Endothelial cell (in vitro differentiated cells): Measurements from ENCODE around the gene RBMS3. TPM values are rescaled to one million over a fixed set of nuclear protein-coding genes. Genes with fewer than 3 reads are reported as not detected.

Experiments used
- DNase-seq: peaks from one replicate; pipeline ENCODE4 v3.0.0; 2021; ENCODE audit warnings: low spot score
- H3K27ac Mint-ChIP-seq: one replicate; pipeline ENCODE4 v1.8.0; 2021; ENCODE audit warnings: mixed read lengths, inconsistent platforms; ENCODE audit not compliant: unreplicated experiment
- H3K27me3 Mint-ChIP-seq: one replicate; pipeline ENCODE4 v1.8.0; 2021; ENCODE audit warnings: mild to moderate bottlenecking, moderate library complexity, mixed read lengths, inconsistent platforms; ENCODE audit not compliant: unreplicated experiment
- H3K36me3 Mint-ChIP-seq: one replicate; pipeline ENCODE4 v1.8.0; 2021; ENCODE audit warnings: mild to moderate bottlenecking, low read depth, mixed read lengths, inconsistent platforms; ENCODE audit not compliant: unreplicated experiment
- H3K4me1 Mint-ChIP-seq: one replicate; pipeline ENCODE4 v1.8.0; 2021; ENCODE audit warnings: mild to moderate bottlenecking, mixed read lengths, inconsistent platforms; ENCODE audit not compliant: unreplicated experiment
- H3K4me3 Mint-ChIP-seq: one replicate; pipeline ENCODE4 v1.8.0; 2021; ENCODE audit warnings: mild to moderate bottlenecking, mixed read lengths, inconsistent platforms; ENCODE audit not compliant: unreplicated experiment
- H3K9me3 Mint-ChIP-seq: one replicate; pipeline ENCODE4 v1.8.0; 2021; ENCODE audit warnings: mixed read lengths, inconsistent platforms; ENCODE audit not compliant: unreplicated experiment
- total RNA-seq: library from RNA; stranded (reverse); fragmentation: NEBNext Ultra II Directional; extraction: Animal tissue kit (Norgen Biotek cat#: 25700); gene quantifications from one replicate; pipeline ENCODE4 v1.2.1, GENCODE V29; 2021; ENCODE audit not compliant: unreplicated experiment
- TF ChIP-seq, protein P1 (sequence below): fragments of 200-600 bp; sonication (generic); IDR thresholded peaks from one replicate; pipeline ENCODE4 v1.5.0; 2021; ENCODE audit warnings: antibody characterized with exemption; ENCODE audit not compliant: unreplicated experiment

Gene RBMS3
- total RNA-seq, 1 donor from 2014 or later: 30.9 TPM

- Mint-ChIP-seq H3K4me1 (no peaks in the 10 kb centered on the region), H3K27ac (no peak overlapping the region), H3K9me3 (no peaks in the 10 kb centered on the region), H3K36me3 (no peaks in the 10 kb centered on the region), H3K4me3 (no peak overlapping the region), H3K27me3 (no peaks in the 10 kb centered on the region)
- no peak for DNase-seq
- TF ChIP-seq, protein P1, sequence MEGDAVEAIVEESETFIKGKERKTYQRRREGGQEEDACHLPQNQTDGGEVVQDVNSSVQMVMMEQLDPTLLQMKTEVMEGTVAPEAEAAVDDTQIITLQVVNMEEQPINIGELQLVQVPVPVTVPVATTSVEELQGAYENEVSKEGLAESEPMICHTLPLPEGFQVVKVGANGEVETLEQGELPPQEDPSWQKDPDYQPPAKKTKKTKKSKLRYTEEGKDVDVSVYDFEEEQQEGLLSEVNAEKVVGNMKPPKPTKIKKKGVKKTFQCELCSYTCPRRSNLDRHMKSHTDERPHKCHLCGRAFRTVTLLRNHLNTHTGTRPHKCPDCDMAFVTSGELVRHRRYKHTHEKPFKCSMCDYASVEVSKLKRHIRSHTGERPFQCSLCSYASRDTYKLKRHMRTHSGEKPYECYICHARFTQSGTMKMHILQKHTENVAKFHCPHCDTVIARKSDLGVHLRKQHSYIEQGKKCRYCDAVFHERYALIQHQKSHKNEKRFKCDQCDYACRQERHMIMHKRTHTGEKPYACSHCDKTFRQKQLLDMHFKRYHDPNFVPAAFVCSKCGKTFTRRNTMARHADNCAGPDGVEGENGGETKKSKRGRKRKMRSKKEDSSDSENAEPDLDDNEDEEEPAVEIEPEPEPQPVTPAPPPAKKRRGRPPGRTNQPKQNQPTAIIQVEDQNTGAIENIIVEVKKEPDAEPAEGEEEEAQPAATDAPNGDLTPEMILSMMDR: no peak
Observed at GRCh38 chr3:29249829-29250345, 31.0 kb upstream of the RBMS3 start.

- TF ChIP-seq, protein P1: no peak
- Mint-ChIP-seq H3K9me3 (no peaks in the 10 kb centered on the region), H3K36me3 (no peaks in the 10 kb centered on the region), H3K4me1 (no peaks in the 10 kb centered on the region), H3K27ac (no peak overlapping the region), H3K4me3 (no peak overlapping the region), H3K27me3 (no peaks in the 10 kb centered on the region)
- no peak for DNase-seq
Observed at GRCh38 chr3:29255854-29256696, 24.8 kb upstream of the RBMS3 start.

GRCh38 chr3:29258161-29258560 lies 22.7 kb upstream of the RBMS3 start:
- H3K27me3 Mint-ChIP-seq: no peaks in the 10 kb centered on the region
- H3K4me1 Mint-ChIP-seq: no peaks in the 10 kb centered on the region
- no peaks in the 10 kb centered on the region for H3K9me3 Mint-ChIP-seq
- no peak overlapping the region for H3K4me3 Mint-ChIP-seq
- TF ChIP-seq, protein P1: no peak
- no peak overlapping the region for H3K27ac Mint-ChIP-seq
- H3K36me3 Mint-ChIP-seq: no peaks in the 10 kb centered on the region
- DNase-seq: no peak

- DNase-seq: no peak
- TF ChIP-seq, protein P1: no peak
- no peak overlapping the region for H3K27ac Mint-ChIP-seq
- no peaks in the 10 kb centered on the region for H3K27me3 Mint-ChIP-seq
- no peaks in the 10 kb centered on the region for H3K9me3 Mint-ChIP-seq
- H3K4me1 Mint-ChIP-seq: no peaks in the 10 kb centered on the region
- no peaks in the 10 kb centered on the region for H3K36me3 Mint-ChIP-seq
- no peak overlapping the region for H3K4me3 Mint-ChIP-seq
Observed at GRCh38 chr3:29261119-29261518, 19.8 kb upstream of the RBMS3 start.

DNA sequence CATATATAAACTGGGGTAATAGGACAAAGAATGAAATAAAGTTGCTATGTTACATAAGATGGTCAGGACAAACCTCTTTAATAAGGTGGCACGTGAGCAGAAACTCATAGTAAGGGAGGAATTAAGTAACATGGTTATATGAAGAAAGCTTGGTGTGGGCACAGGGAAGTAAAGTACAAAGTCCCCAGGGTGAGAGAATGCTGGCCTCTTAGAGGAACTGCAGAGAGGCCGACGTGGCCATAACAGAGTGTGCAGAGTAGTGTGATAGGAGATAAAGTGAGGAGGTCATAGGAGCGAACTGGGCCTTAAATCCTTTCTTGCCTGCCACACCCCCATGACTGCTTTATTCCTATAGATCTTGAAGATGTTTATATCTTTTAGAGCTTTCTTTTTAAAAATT lies 17.4 kb upstream of the RBMS3 start:
- Mint-ChIP-seq H3K4me1 (no peaks in the 10 kb centered on the region), H3K27me3 (peaks cover 2% of the 10 kb centered on the region), H3K36me3 (no peaks in the 10 kb centered on the region), H3K9me3 (no peaks in the 10 kb centered on the region), H3K27ac (no peak overlapping the region), H3K4me3 (no peak overlapping the region)
- TF ChIP-seq, protein P1: no peak
- DNase-seq: no peak
